Stomach (tissue), 4 donors: ENCODE data around the gene RAPSN.

ENCODE experiments used
- EP300 ChIP-seq: sonication (generic); formaldehyde crosslinking; IDR thresholded peaks from one replicate; pipeline ENCODE4 v1.6.1; 2017; ENCODE audit warnings: antibody characterized with exemption
- POLR2A ChIP-seq, 4 donors: fragments of 450-650 bp; IDR thresholded peaks; one replicate each; pipeline ENCODE4 v1.6.1; 2016; ENCODE audit warnings: antibody characterized with exemption in 4 of 4, control low read depth in 2 of 4, mild to moderate bottlenecking in 1 of 4, moderate library complexity in 1 of 4
- POLR2AphosphoS5 ChIP-seq, 3 donors: sonication (generic); formaldehyde crosslinking; IDR thresholded peaks; one replicate each; pipeline ENCODE4 v1.6.1; 2016; ENCODE audit warnings: antibody characterized with exemption in 3 of 3
- TF ChIP-seq, protein P1 (sequence below), 7 experiments: fragments of 450-650 bp in 4 of 7; fragments of 200-600 bp in 3 of 7; sonication (generic) in 3 of 7; IDR thresholded peaks; one replicate each; pipeline ENCODE4 v1.5.1; 2016 to 2019; ENCODE audit warnings: antibody characterized with exemption in 7 of 7, control low read depth in 2 of 7, mild to moderate bottlenecking in 1 of 7

DNA sequence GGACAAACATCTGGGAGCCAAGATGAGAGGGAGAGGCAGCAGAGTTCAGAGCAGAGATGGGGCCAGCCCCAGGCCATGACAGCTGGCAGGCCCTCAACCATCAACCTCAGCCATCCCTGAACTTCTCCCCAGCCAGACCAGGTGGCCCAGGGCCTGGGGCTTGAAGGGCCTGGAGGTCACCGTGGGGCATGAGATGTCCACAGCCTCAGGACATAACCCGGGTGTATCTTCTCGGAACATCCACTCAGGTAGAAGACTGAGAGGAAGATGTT lies 53.0 kb downstream of the RAPSN start:
- TF ChIP-seq, protein P1, sequence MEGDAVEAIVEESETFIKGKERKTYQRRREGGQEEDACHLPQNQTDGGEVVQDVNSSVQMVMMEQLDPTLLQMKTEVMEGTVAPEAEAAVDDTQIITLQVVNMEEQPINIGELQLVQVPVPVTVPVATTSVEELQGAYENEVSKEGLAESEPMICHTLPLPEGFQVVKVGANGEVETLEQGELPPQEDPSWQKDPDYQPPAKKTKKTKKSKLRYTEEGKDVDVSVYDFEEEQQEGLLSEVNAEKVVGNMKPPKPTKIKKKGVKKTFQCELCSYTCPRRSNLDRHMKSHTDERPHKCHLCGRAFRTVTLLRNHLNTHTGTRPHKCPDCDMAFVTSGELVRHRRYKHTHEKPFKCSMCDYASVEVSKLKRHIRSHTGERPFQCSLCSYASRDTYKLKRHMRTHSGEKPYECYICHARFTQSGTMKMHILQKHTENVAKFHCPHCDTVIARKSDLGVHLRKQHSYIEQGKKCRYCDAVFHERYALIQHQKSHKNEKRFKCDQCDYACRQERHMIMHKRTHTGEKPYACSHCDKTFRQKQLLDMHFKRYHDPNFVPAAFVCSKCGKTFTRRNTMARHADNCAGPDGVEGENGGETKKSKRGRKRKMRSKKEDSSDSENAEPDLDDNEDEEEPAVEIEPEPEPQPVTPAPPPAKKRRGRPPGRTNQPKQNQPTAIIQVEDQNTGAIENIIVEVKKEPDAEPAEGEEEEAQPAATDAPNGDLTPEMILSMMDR (IDR thresholded peaks at IDR 0.05), result no peak
- TF ChIP-seq POLR2AphosphoS5 (IDR thresholded peaks at IDR 0.05), result no peak
- no peak for TF ChIP-seq POLR2A (IDR thresholded peaks at IDR 0.05)
- TF ChIP-seq EP300, result no peak
